Measurements from ENCODE around the gene KRTAP5-2.
A peak's percentile ranks its signal among the peaks of the same experiment; 100 is the strongest.
"Not testable (repeated sequence)": the region's sequence is repeated elsewhere in the genome, so short reads cannot be mapped to it uniquely, and the experiment has no call there.

KRTAP5-2 gene

DNA sequence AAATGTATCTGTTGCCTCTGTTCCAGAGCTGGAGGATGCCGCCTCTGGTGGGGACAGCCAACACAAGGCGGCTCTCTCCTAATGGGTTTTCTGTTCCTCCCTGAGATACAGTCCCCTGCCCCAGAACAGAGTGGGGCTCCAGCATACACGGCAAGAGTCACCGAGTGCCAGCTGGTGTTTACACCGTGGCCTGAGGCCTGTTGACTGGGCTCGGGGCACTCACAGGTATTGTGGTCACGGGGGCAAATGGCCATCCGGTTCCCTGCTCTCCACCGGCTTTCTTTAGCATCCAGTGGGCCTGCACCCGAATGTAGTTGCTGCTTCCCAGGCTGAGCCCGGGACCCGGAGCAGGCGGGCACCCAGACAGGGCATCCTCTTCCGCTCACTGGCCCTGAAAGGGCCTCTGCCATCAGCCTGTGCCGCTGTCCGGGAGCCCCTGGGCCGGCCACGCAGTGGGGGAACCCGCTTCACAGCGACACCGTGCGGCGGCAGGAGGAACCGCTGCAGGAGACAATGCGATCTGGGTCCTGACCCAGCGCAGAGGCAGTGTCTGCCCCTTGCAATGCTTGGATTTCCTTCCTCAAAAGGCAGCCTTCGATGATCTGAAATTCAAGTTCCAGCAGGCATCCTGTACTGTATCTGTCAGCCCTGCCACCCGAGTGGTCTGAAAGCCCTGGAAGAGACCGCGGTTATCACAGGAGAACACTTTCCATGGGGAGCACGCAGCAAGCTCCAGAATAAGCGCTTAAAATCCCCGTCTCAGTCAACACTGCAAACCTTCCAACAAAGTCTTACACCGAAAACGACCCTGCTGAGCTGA, 30.6 kb upstream of the KRTAP5-2 start:
- DNase-seq (ENCODE audit: low spot score) = peak; percentile 17

DNA sequence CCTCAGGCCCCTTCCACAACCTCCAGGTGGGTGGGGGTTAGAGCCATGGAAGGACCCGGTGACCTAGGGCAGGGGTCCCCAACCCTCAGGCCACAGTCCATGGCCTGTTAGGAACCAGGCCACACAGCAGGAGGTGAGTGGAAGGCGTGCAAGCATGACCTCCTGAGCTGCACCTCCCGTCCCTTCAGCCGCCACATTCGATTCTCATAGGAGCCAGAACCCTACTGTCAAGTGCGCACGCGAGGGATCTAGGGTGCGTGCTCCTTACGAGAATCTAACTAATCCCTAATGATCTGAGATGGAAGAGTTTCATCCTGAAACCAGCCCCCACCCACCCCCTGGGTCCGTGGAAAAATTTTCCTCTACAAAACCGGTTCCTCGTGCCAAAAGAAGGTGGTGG, 27.4 kb upstream of the KRTAP5-2 start:
- DNase-seq (ENCODE audit: low spot score) = no peak

DNA sequence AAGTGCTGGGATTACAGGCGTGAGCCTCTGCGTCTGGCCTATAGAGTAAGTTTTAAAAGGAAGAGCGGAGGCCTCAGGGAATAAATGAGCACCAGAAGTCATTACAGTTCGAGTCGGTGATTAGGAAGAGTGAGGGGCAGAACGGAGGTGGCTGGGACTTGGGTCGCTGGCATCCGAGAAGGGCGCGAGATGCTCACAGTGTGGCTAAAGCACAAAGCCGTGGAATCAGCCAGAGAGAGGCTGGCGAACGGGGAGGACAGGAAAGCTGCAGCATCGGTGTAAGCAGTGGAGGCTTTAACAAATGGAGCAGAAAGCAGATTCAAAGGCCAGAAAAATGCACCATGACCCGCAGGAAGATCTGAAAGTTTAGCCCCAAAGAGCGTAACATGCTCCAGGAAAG, 26.5 kb upstream of the KRTAP5-2 start:
- DNase-seq (ENCODE audit: low spot score) = no peak

DNA sequence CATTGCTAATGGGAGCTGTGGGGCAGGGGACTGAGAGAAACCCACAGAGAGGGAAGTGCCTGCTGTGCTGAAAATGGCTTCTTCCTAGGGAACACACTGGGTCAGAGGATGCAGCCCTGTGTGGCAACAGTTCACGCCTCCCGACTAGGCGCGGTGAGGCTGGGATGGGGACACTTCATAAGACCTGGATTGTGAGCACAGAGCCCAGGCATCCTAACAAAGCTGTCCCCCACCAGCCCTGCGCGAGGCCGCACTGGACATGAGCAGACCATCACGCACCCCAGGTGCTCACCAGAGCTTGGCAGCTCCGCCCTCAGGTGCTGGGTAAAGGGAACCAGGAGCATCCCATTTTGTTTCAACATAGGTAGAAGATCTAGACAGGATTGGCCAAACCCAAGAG, 25.6 kb upstream of the KRTAP5-2 start:
- DNase-seq (ENCODE audit: low spot score) = no peak

DNA sequence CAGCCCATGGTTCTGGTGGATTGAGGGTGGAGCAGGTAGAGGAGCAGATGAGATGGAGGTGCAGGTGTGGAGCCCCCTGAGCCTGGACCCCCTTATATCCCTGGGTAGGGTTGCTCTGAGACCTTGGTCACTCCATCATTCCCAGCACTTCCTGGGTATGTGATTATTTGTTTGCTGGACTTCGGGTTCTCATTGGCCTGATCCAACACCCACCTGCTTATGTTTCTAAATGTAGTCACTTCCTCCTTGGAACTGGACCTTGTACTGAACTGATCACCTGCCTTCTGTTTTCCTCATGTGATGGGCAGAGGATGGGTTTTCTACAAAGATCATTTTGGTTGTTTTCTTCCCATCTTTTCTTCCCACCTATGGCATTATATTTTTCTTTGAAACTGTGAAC, 24.0 kb upstream of the KRTAP5-2 start, which contains the start of gene KRTAP5-4:
KRTAP5-4 (minus strand) TSS at position 53 of the 400 bp plus-strand sequence; CDS start at position 8, 45 bp downstream.
- DNase-seq (ENCODE audit: low spot score) = no peak

DNA sequence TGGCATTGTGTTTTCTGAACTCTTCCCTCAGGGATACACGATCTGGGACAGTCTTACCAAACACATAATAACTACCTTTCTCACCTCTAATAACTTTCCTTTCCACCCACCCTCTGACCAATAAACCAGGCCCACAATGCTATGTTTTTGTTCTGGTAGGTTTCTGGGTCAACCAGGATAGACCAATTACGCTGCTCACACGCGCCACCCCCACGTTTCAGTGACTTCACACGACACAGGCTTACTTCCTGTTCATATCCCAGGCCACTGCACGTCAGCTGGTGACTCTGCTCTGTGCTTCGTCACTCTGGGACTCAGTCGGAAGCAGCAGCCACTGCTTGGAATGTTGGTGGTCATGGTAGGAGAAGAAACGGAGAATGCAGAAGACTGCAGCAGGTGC, 21.4 kb upstream of the KRTAP5-2 start:
- no peak for DNase-seq (ENCODE audit: low spot score)

DNA sequence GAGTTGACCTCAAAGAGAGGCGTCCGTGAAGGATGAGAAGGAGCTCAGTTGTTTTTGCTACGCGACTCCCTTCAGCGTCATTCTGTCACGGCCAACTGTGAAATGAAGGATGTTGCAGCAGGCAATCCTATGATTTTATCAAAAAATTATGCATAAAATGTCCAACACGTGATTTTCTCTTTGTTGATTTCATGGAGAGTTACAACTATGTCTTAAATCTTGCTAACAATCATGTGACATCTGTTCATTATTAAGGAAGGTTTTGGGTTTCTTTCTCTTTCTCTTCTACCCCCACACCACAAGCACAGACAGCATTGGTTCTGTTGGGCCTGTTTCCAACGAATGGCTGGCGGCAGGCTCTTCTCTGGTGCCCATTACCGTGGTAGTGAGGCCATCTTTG, 20.1 kb upstream of the KRTAP5-2 start:
- DNase-seq (ENCODE audit: low spot score) = no peak

DNA sequence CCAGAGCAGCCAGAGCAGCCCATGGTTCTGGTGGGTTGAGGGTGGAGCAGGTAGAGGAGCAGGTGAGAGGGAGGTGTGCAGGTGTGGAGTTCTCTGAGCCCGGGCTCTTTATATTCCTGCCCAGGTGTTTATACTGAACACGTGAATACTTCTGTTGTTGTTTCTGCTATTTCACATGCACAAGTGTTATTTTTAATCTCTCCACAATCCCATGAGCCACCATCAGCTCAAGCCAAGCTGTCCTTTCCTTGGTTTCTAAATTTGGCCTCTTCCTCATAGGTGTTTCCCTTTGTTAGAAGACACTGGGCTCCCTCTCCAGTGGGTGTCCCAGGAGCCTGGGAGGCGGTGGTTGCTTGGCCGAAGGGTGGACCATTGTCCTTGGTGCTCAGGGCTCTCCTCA, 10.3 kb upstream of the KRTAP5-2 start, which contains the start of gene KRTAP5-3:
KRTAP5-3 (minus strand) TSS at position 101 of the 400 bp plus-strand sequence; CDS start at position 23, 78 bp downstream.
- DNase-seq (ENCODE audit: low spot score) = no peak

DNA sequence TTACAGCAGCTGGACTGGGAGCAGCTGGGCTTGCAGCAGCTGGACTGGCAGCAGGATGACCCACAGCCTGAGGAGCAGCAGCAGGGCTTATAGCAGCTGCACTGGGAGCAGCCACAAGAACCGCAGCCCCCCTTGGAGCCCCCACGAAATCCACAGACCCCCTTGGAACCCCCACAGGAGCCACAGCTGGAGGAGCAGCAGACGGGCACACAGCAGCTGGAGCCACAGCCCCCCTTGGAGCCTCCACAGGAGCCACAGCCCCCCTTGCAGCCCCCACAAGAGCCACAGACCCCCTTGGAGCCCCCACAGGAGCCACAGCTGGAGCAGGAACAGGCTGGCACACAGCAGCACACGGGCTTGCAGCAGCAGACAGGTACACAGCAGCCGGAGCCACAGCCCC, 9.8 kb upstream of the KRTAP5-2 start:
- not testable (repeated sequence) for DNase-seq (ENCODE audit: low spot score)

DNA sequence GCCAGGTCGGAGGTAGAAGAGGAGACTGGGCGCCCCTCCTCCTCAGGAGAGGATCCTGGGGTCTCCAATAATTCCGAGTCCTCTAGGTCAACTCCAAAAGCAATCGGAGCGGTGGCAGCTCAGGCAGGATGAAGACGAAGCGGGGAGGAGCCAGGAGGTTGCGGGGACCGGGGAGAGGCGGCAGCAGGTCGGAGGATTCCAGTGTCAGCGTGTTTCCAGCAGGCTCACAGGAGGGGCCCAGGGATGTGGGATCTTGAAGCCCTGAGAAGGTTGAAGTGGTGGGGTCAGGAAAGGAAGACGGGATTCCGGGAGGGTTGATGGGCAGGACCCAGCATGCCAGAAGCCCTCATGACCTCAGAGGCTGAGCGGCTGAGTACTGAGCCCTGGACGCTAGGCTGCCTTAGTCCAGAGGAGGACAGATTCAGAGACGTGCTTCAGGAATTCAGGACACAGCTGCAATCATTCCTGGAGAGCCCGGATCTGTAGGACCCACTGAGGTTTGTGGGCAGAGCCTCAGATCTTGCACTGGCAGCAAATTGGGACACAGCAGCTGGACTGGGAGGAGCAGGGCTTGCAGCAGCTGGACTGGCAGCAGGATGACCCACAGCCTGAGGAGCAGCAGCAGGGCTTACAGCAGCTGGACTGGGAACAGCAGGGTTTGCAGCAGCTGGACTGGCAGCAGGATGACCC, 9.2 kb upstream of the KRTAP5-2 start:
- not testable (repeated sequence) for DNase-seq (ENCODE audit: low spot score)

DNA sequence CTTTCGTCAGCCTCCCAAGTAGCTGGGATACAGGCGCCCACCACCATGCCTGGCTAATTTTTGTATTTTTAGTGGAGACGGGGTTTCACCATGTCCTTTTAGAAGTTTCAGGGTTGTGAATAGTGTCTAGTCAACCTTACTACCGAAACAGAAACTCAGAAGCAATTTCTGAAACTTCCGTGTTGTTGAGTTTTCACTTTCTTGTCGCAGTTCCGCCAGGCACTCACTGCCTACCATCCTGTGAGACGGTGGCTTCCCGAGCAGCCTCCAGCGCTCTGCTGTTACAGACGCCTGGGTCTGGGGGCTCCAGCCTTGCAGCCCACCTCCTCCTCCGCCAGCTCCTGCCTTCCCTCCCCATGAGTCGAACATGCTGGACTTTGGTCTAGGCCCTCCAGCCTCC, 7.8 kb upstream of the KRTAP5-2 start:
- not testable (repeated sequence) for DNase-seq (ENCODE audit: low spot score)

DNA sequence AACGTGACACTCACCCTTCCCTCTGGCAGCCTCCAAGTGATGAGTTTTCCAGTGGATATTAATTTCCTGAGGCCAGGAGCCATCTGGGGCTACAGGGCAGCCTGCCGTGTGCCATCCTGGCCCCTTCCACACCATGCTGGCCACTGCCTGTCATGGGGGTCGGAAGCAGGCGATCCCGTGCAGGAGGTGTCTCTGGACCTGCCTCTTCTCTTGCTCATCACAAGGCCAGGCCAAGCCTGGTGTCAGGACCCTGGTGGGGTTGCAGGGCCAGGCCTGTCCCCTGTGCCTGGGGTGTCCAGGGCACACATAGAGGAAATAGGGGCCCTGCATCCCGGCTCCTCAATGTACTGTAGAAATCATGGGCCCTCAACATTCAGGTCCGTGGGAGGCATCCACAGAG, 6.6 kb upstream of the KRTAP5-2 start:
- DNase-seq (ENCODE audit: low spot score) = no peak

DNA sequence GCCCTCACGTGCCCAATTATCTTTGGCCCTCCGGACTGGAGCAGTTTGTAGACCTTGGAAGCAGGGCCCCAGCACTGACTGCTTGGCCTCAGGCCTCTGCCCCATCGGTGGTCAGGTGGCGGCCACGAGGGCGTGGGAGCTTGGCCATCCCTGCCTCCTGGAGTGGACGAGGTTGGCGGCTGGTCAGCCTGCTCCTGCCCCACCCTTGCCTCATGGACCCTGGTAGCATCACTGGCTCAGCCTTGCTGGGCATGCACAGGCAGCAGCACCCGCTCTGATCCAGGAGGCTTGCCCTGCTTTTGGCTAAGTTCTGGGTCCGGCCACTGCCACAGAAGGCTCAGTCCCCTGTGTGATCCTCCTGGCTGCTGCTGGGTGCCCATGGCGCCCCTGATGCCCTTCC, 6.1 kb upstream of the KRTAP5-2 start:
- no peak for DNase-seq (ENCODE audit: low spot score)

DNA sequence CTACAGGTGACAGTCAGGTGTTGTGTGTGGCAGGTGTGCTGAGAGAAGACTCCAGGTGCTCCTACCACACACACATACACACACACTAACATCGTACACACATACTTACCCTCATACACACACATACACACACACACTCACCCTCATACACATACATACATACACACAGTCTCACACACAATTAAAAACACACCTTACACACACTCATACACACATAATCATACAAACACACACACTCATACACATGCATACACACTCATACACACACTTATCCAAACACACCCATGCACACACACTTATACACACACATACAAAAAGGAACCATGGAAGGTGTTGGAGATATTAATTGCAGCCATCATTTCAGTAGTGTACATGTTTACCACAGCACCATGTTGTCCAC, 5.5 kb upstream of the KRTAP5-2 start:
- DNase-seq (ENCODE audit: low spot score) = no peak

DNA sequence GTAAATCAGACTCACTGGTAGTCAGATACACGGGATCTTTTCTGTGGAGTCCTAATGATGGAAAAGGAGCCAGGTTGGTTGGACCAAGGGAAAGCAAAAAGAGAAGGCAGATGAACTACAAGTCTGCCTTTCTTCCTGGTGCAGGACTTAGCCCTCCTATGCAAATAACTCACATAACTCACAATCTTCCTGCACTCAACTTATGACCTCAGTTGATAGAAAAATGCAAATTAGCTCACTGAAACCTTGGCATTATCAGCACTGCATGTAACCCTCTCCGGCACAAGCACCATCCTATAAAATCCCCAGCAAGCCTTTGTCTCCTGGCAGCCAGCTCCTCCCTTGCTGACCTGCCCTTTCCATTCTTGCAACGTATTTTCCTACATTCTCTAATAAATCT, 3.6 kb upstream of the KRTAP5-2 start:
- DNase-seq (ENCODE audit: low spot score) = not testable (repeated sequence)

DNA sequence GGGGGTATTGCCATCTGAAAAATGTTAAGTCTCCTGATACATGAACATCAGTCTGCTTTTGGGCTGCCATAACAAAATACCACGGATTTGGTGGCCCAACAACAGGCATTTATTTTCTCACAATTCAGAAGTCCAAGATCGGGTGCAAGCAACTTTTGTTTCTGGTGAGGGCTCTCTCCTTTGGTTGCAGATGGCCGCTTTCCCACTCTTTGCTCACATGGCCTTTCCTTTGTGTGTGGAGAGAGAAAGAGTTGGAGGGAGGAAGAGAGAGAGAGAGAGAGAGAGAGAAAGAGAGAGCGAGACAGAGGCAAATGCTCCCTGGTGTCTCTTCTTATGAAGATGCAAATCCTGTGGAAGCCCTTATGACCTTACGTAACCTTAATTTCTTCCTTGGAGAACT, 2.5 kb upstream of the KRTAP5-2 start:
- peak; percentile 29 for DNase-seq (ENCODE audit: low spot score)

DNA sequence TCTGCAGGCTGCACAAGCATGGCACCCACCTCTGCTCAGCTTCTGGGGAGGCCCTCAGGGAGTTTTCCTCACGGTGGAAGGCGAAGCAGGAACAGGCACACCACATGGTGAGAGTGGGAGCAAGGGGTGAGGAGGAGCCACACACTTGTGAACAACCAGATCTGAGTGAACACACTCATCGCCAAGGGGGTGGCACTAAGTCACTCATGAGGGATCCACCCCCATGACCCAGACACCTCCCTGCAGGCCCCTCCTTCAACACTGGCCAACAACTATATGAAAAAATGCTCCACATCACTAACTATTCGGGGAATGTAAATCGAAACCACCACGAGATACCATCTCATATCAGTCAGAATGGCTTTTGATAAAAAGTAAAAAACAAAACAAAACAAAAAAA, 722 bp upstream of the KRTAP5-2 start:
- no peak for DNase-seq (ENCODE audit: low spot score)

DNA sequence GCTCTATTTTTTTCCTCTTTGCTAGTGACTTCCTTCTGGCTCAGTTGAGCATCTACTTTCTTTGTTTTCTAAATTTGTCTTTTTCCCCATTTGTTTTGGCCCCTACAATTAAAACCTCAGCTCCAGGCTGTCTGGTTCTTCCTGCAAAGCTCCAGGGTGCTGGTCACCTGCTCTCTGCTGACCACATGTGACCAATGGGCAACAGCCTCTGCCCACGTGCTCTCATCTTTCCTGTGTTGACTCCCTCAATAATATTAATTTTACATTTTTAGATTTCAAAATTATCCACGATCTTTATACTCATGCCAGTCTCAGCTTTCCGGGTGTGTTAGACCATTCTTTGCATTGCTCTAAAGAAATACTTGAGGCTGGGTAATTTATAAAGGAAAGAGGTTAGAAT, 312 bp upstream of the KRTAP5-2 start:
- DNase-seq (ENCODE audit: low spot score) = not testable (repeated sequence)

DNA sequence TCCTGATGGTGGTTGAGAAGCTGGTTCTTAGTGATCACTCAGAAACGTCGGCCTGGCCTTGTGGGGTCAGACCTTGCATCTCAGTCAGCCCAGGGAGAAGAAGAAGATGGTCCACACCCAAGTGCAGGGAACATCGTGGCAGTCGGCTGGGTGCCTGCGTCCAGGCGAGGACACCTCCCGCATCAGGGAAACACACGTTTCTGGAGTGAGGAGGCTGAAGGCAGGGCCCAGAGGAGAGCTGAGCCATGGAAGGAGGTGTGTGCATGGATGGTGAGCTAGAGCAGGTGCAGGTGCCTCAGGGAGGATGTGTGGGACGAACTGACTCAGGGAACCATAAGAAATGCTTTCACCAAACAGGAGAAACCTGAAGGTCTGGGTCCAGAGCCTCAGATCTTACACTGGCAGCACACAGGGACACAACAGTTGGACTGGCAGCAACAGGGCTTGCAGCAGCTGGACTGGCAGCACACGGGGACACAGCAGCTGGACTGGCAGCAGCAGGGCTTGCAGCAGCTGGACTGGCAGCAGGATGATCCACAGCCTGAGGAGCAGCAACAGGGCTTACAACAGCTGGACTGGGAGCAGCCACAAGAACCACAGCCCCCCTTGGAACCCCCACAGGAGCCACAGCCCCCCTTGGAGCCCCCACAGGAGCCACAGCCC, 632 bp downstream of the KRTAP5-2 start:
- DNase-seq (ENCODE audit: low spot score) = no peak

DNA sequence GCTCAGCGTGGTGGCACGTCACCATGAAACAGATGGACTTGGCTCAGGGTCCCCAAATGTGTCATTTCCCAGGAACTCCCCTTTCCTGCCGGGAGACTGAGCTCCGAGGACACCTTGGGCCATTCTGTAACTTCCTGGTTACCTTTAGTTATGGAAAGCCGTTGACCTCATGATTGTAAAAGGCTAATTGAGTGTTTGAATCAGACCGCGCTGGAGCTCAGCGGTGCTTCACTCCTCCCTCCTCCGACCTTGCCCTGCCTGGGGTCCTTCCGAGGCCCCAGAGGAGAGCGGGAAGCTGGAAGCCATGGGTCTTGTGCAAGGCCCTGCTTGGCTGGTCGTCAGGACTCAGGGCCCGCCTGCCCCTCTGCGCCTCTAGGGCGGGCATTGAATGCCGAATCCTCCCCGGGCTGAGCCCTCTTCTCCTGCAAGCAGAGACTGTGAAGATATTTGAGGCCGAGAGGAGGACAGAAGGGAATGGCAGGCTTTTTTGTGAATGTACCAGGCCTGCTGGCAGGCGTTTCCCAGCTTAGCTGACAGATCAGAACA, 1.4 kb downstream of the KRTAP5-2 start:
- DNase-seq (ENCODE audit: low spot score) = not testable (repeated sequence)

DNA sequence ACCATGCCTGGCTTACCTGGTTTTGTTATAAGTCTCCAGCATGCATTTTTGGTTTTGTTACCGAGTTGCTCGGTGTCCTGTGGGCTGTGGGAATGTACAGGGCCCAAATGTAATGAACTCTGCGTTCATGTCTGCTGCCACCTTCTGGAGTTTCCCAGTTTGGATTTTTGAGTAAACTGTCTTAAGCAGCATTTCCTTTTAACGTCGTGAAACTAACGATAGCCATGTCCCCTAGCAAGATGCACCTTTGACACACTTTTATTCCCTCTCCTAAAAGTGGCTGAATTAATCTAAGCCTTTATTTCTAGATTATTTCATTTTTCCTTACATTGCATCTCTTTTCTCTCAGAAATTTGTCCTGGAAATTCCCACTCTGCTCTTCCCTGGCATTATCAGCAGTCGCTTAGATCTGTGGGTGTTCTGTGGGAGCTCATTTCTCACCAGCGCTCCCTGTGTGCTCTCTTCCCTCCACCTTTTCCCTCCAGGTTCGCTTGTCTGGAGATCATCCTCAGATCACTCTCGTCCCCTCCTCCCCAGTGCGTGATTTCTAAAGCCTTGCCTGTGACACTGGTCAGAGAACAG, 2.0 kb downstream of the KRTAP5-2 start:
- not testable (repeated sequence) for DNase-seq (ENCODE audit: low spot score)

DNA sequence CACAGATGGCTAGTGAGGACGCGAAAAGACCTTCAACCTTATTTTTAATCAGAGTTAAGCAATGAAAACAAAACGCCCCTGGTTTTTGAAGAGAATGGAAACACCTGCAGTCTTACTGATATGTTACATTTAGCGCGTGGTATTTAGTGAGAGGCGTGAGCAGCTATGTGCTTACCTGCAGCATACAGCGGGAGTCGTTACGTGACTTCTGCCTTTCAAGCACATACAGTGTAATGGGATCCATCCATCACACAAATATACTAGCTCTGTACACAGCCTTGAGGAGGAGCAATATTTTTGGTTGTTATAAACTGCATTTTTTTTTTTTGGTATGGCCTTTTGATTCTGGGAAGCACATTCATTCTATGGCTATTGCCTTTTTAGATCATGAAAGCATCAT, 5.5 kb downstream of the KRTAP5-2 start:
- DNase-seq (ENCODE audit: low spot score) = no peak
